ENCODE results near the gene ACOX3. TPM values are rescaled to one million over a fixed set of nuclear protein-coding genes. Genes with fewer than 3 reads are reported as not detected.

ACOX3 gene
- 26.5 and 35.4 TPM in 2 replicates for total RNA-seq

GRCh38 chr4:8440492-8441311 lies at the start of gene ACOX3, which contains the start of gene TRMT44:
Gene ACOX3 (minus strand): TSS chr4:8440723. CDS start chr4:8416521, 24,202 bp downstream.
Gene TRMT44 (plus strand): TSS chr4:8440777. CDS start chr4:8440823, 46 bp downstream.

Small RNAs within 50 kb of the gene (small RNA-seq; reads per million reads assigned to genes)
- gene RNA5SP152 = not detected

Other genes with a start within 250 kb of the ACOX3 start
- 124 and 155 TPM in 2 replicates for gene SH3TC1, start 241.4 kb downstream of the ACOX3 start, total RNA-seq
- 1.9 and 3.9 TPM in 2 replicates for gene HTRA3, start 171.0 kb downstream of the ACOX3 start, total RNA-seq
- gene TRMT44, start 54 bp upstream of the ACOX3 start, total RNA-seq = 18.1 and 20.5 TPM in 2 replicates
- gene GPR78, start 139.7 kb upstream of the ACOX3 start, total RNA-seq = not detected in 2 replicates
- not detected in 2 replicates for gene CPZ, start 152.0 kb upstream of the ACOX3 start, total RNA-seq